Prostate gland (tissue), 2 donors: ENCODE results near the gene SSRP1.

Experiments used
- POLR2AphosphoS5 ChIP-seq: sonication (generic); formaldehyde crosslinking; IDR thresholded peaks from one replicate; pipeline ENCODE4 v1.6.1; 2017; ENCODE audit warnings: antibody characterized with exemption
- TF ChIP-seq, protein P1 (sequence below), 4 experiments: fragments of 200-600 bp in 2 of 4; fragments of 450-650 bp in 2 of 4; sonication (generic) in 2 of 4; IDR thresholded peaks; 1 replicate in 3 of 4; 2 replicates in 1 of 4; pipeline ENCODE4 v1.5.1; 2016 to 2019; ENCODE audit warnings: antibody characterized with exemption in 4 of 4, mild to moderate bottlenecking in 2 of 4, moderate library complexity in 2 of 4

GRCh38 chr11:57353446-57353845, 17.8 kb upstream of the SSRP1 start:
- no peak for TF ChIP-seq POLR2AphosphoS5
- TF ChIP-seq, protein P1, sequence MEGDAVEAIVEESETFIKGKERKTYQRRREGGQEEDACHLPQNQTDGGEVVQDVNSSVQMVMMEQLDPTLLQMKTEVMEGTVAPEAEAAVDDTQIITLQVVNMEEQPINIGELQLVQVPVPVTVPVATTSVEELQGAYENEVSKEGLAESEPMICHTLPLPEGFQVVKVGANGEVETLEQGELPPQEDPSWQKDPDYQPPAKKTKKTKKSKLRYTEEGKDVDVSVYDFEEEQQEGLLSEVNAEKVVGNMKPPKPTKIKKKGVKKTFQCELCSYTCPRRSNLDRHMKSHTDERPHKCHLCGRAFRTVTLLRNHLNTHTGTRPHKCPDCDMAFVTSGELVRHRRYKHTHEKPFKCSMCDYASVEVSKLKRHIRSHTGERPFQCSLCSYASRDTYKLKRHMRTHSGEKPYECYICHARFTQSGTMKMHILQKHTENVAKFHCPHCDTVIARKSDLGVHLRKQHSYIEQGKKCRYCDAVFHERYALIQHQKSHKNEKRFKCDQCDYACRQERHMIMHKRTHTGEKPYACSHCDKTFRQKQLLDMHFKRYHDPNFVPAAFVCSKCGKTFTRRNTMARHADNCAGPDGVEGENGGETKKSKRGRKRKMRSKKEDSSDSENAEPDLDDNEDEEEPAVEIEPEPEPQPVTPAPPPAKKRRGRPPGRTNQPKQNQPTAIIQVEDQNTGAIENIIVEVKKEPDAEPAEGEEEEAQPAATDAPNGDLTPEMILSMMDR (IDR thresholded peaks at IDR 0.05) = no peak
